HCT116 (cell line): ENCODE measurements around the gene ADCY6. TPM values are rescaled to one million over a fixed set of nuclear protein-coding genes. Genes with fewer than 3 reads are reported as not detected.

Experiments
- ATAC-seq: fragments of 200-7000 bp; cut with Tn5 transposase; 2 replicates; pipeline ENCODE4 v1.9.1; 2020; ENCODE audit warnings: mild to moderate bottlenecking, moderate library complexity
- BruUV-seq: library from RNA; stranded (reverse); fragments of 400-500 nt; replicated peaks from 2 replicates; lab custom pipeline; 2021; lab: Mats Ljungman, UMichigan
- CTCF ChIA-PET: fragments of 300-600 bp; sonication (Branson Sonifier 250); formaldehyde crosslinking; loops from one replicate; lab custom pipeline; 2021; ENCODE audit warnings: antibody characterized with exemption; lab: Charles Lee
- POLR2A ChIA-PET: fragments of 300-600, 350-600 bp; sonication (Branson Sonifier 250); formaldehyde crosslinking; loops from one replicate; lab custom pipeline; 2021; ENCODE audit warnings: antibody characterized with exemption; lab: Charles Lee
- RAD21 ChIA-PET, 2 experiments: fragments of 300-600 bp; sonication (Branson Sonifier 250); formaldehyde crosslinking; loops; one replicate each; lab custom pipeline; 2023; ENCODE audit warnings: low total read pairs in 2 of 2; ENCODE audit not compliant: uncharacterized antibody in 2 of 2, unreplicated experiment in 2 of 2, low non-redundant PET in 1 of 2; lab: Charles Lee
- DNase-seq: peaks from one replicate; pipeline ENCODE4 v3.0.0-alpha.2; 2010; ENCODE audit warnings: low read depth, low spot score
- H2AFZ ChIP-seq: fragments of 200-600 bp; shearing (Covaris generic), sonication (generic); 2 replicates; pipeline ENCODE4 v1.6.1; 2017; ENCODE audit warnings: low read depth, mixed run types, mixed read lengths, antibody characterized with exemption, low read length; ENCODE audit not compliant: poor library complexity, severe bottlenecking
- H3K27ac ChIP-seq: 2 replicates; pipeline ENCODE4 v1.5.1; 2012; ENCODE audit warnings: low read depth, low read length
- H3K27me3 ChIP-seq: fragments of 200-600 bp; sonication (generic); 2 replicates; pipeline ENCODE4 v1.6.1; 2016; ENCODE audit warnings: mixed run types, low read length, mixed read lengths; ENCODE audit not compliant: insufficient read depth
- H3K36me3 ChIP-seq, 2 experiments: fragments of 200-500 bp in 1 of 2; fragments of 200-600 bp in 1 of 2; sonication (Bioruptor generic) in 1 of 2; sonication (generic) in 1 of 2; 2 replicates each; pipeline versions ENCODE4 v1.5.1 to v1.6.1; 2014 to 2016; ENCODE audit warnings: low read length in 2 of 2, inconsistent platforms in 1 of 2, mixed read lengths in 1 of 2, mixed run types in 1 of 2; ENCODE audit not compliant: insufficient read depth in 2 of 2, control insufficient read depth in 1 of 2
- H3K4me1 ChIP-seq, 2 experiments: fragments of 200-600 bp in 1 of 2; sonication (generic) in 1 of 2; 2 replicates each; pipeline versions ENCODE4 v1.5.1 to v1.6.1; 2012 to 2017; ENCODE audit warnings: low read length in 2 of 2, inconsistent platforms in 1 of 2, mild to moderate bottlenecking in 1 of 2, mixed read lengths in 1 of 2, mixed run types in 1 of 2, moderate library complexity in 1 of 2; ENCODE audit not compliant: insufficient read depth in 2 of 2, control insufficient read depth in 1 of 2
- H3K4me2 ChIP-seq: fragments of 200-600 bp; sonication (generic); 2 replicates; pipeline ENCODE4 v1.6.1; 2017; ENCODE audit warnings: mixed run types, low read length, mixed read lengths
- H3K4me3 ChIP-seq, 2 experiments: fragments of 200-600 bp in 1 of 2; sonication (generic) in 1 of 2; replicated peaks in 1 of 2; 2 replicates each; pipeline ENCODE4 v1.5.1; 2011 to 2016; ENCODE audit warnings: low read length in 2 of 2, control low read depth in 1 of 2, low read depth in 1 of 2, mild to moderate bottlenecking in 1 of 2, mixed read lengths in 1 of 2, mixed run types in 1 of 2
- H3K79me2 ChIP-seq: fragments of 200-600 bp; sonication (generic); 2 replicates; pipeline ENCODE4 v1.6.1; 2017; ENCODE audit warnings: mild to moderate bottlenecking, mixed run types, low read length, moderate library complexity, mixed read lengths; ENCODE audit not compliant: insufficient read depth
- H3K9ac ChIP-seq: fragments of 200-600 bp; sonication (generic); 2 replicates; pipeline ENCODE4 v1.6.1; 2016; ENCODE audit warnings: low read length, mixed read lengths
- H3K9me2 ChIP-seq: fragments of 200-600 bp; sonication (generic), shearing (Covaris generic); 2 replicates; pipeline ENCODE4 v1.6.1; 2017; ENCODE audit warnings: mixed run types, mild to moderate bottlenecking, moderate library complexity; ENCODE audit not compliant: insufficient read depth
- H3K9me3 ChIP-seq, 2 experiments: fragments of 200-500 bp in 1 of 2; fragments of 200-600 bp in 1 of 2; sonication (Bioruptor generic) in 1 of 2; sonication (generic) in 1 of 2; 2 replicates each; pipeline ENCODE4 v1.6.1; 2014 to 2017; ENCODE audit warnings: low read length in 2 of 2, mixed read lengths in 2 of 2, inconsistent platforms in 1 of 2, low read depth in 1 of 2, mild to moderate bottlenecking in 1 of 2, mixed run types in 1 of 2, moderate library complexity in 1 of 2; ENCODE audit not compliant: control insufficient read depth in 1 of 2, insufficient read depth in 1 of 2
- H4K20me1 ChIP-seq: fragments of 200-600 bp; sonication (generic), shearing (Covaris generic); 2 replicates; pipeline ENCODE4 v1.6.1; 2017; ENCODE audit warnings: mixed run types, mild to moderate bottlenecking, moderate library complexity; ENCODE audit not compliant: insufficient read depth
- CTCF ChIP-seq, 3 experiments: fragments of 200-600 bp in 1 of 3; sonication (generic) in 1 of 3; IDR thresholded peaks in 2 of 3; conservative IDR thresholded peaks in 1 of 3; 2 replicates each; pipeline ENCODE4 v1.5.1; 2012 to 2017; ENCODE audit warnings: low read depth in 2 of 3, low read length in 2 of 3, antibody characterized with exemption in 1 of 3, borderline replicate concordance in 1 of 3, control low read depth in 1 of 3, mild to moderate bottlenecking in 1 of 3, mixed read lengths in 1 of 3, mixed run types in 1 of 3, moderate library complexity in 1 of 3; ENCODE audit not compliant: insufficient read depth in 1 of 3
- EGR1 ChIP-seq: IDR thresholded peaks from 2 replicates; pipeline ENCODE4 v1.6.1; 2012; ENCODE audit warnings: low read depth
- YY1 ChIP-seq: IDR thresholded peaks from 2 replicates; pipeline ENCODE4 v1.6.1; 2011; ENCODE audit warnings: low read length, low read depth, moderate library complexity, mild to moderate bottlenecking; ENCODE audit not compliant: insufficient replicate concordance; ENCODE audit errors: extremely low read depth
- intact Hi-C: fragments of 100-400 bp; cut with micrococcal nuclease; formaldehyde crosslinking; loops from 2 replicates; pipeline ENCODE4 v1.10.0; 2022
- total RNA-seq: library from RNA; stranded (reverse); gene quantifications from one replicate; pipeline ENCODE4 v1.2.1, GENCODE V29; 2021; ENCODE audit not compliant: unreplicated experiment
- TF ChIP-seq, protein P1 (sequence below): IDR thresholded peaks from 2 replicates; pipeline ENCODE4 v1.6.1; 2011; ENCODE audit warnings: mild to moderate bottlenecking, low read length, moderate library complexity; ENCODE audit not compliant: insufficient replicate concordance; ENCODE audit errors: extremely low read depth

The ADCY6 gene
- total RNA-seq, 1 experiment from 2014 or later = 24.9 TPM

GRCh38 chr12:48768736-48769135 lies 20.2 kb downstream of the ADCY6 start (continued):
- TF ChIP-seq, protein P1, sequence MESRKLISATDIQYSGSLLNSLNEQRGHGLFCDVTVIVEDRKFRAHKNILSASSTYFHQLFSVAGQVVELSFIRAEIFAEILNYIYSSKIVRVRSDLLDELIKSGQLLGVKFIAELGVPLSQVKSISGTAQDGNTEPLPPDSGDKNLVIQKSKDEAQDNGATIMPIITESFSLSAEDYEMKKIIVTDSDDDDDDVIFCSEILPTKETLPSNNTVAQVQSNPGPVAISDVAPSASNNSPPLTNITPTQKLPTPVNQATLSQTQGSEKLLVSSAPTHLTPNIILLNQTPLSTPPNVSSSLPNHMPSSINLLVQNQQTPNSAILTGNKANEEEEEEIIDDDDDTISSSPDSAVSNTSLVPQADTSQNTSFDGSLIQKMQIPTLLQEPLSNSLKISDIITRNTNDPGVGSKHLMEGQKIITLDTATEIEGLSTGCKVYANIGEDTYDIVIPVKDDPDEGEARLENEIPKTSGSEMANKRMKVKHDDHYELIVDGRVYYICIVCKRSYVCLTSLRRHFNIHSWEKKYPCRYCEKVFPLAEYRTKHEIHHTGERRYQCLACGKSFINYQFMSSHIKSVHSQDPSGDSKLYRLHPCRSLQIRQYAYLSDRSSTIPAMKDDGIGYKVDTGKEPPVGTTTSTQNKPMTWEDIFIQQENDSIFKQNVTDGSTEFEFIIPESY = no peak
- no peak for TF ChIP-seq YY1
- no peak for TF ChIP-seq CTCF (IDR thresholded peaks at IDR 0.05 in 2 of 3, conservative IDR thresholded peaks at IDR 0.05 in 1 of 3; ENCODE audit: borderline replicate concordance in 1 of 3, insufficient read depth in 1 of 3, low read depth in 2 of 3, low read length in 2 of 3)
- no peak for TF ChIP-seq EGR1

- Histone ChIP-seq H4K20me1 (no peaks in the 10 kb centered on the region), H3K9me3 (no peaks in the 10 kb centered on the region), H3K9ac (no peak overlapping the region), H3K4me3 (no peak overlapping the region), H2AFZ (no peak overlapping the region), H3K4me1 (no peaks in the 10 kb centered on the region), H3K4me2 (no peak overlapping the region), H3K27ac (no peak overlapping the region), H3K27me3 (no peaks in the 10 kb centered on the region), H3K36me3 (peaks cover 18 to 20% of the 10 kb centered on the region in 2 experiments; a peak in 3 of 4 replicates), H3K79me2 (no peaks in the 10 kb centered on the region), H3K9me2 (no peaks in the 10 kb centered on the region)
- BruUV-seq = no TSS peak
- ATAC-seq = no peak
- intact Hi-C loops = no loop called here
- CTCF ChIA-PET = interaction anchor here (1.2 kb wide), 1 partner anchor 15 kb away, joined by 3 read pairs; no protein-coding TSS in a partner anchor
- no peak for TF ChIP-seq CTCF (IDR thresholded peaks at IDR 0.05 in 2 of 3, conservative IDR thresholded peaks at IDR 0.05 in 1 of 3; ENCODE audit: borderline replicate concordance in 1 of 3, insufficient read depth in 1 of 3, low read depth in 2 of 3, low read length in 2 of 3)
- POLR2A ChIA-PET = no interaction called here
- no peak for DNase-seq
- RAD21 ChIA-PET = no interaction called here
Observed at GRCh38 chr12:48768147-48768546, 20.7 kb downstream of the ADCY6 start.
